Measurements from ENCODE around the gene CYP1A2.
"Not testable (repeated sequence)": the region's sequence is repeated elsewhere in the genome, so short reads cannot be mapped to it uniquely, and the experiment has no call there.

The CYP1A2 gene

GRCh38 chr15:74733269-74733668 is 15.4 kb upstream of the CYP1A2 start:
- no peak overlapping the region for H3K27ac ChIP-seq (ENCODE audit: low read depth, low read length)
- no peaks in the 10 kb centered on the region for H3K9me3 ChIP-seq (ENCODE audit: control insufficient read depth in 5 of 5, low read length in 5 of 5)
- no peak overlapping the region for H3K4me3 ChIP-seq (ENCODE audit: low read depth in 1 of 5, low read length in 5 of 5)
- H3K36me3 ChIP-seq (ENCODE audit: control insufficient read depth in 5 of 5, insufficient read depth in 5 of 5, low read length in 5 of 5), result no peaks in the 10 kb centered on the region
- H3K4me1 ChIP-seq (ENCODE audit: control insufficient read depth in 5 of 5, insufficient read depth in 5 of 5, low read length in 5 of 5), result no peaks in the 10 kb centered on the region
- no peak overlapping the region for H3K9ac ChIP-seq (ENCODE audit: low read length in 5 of 5)
- peaks cover 14 to 32% (median 22%) of the 10 kb centered on the region in 5 donors for H3K27me3 ChIP-seq (ENCODE audit: control insufficient read depth in 5 of 5, insufficient read depth in 4 of 5, low read length in 5 of 5)

DNA sequence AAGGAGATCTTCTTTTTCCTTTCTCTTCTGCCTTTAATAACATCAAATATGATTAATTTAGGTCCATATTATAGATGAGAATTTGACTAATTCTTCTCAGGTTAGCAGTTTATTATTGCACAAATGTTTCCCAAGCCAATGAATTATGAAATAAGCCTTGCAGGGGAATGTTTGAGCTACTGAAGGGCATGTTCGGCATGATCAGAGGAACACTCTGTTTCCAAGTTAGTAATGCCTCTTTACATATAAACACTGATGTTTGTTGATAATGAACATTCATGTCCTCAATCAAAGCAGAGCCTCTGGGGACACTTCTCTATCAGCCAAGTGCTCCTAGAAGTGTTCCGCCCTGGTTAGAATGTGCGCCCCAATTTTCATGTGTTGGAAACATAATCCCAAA is 13.3 kb upstream of the CYP1A2 start:
- H3K4me3 ChIP-seq (ENCODE audit: low read depth in 1 of 5, low read length in 5 of 5), result no peak overlapping the region
- peaks cover 14 to 27% (median 19%) of the 10 kb centered on the region in 5 donors for H3K27me3 ChIP-seq (ENCODE audit: control insufficient read depth in 5 of 5, insufficient read depth in 4 of 5, low read length in 5 of 5)
- H3K9me3 ChIP-seq (ENCODE audit: control insufficient read depth in 5 of 5, low read length in 5 of 5), result no peaks in the 10 kb centered on the region
- H3K27ac ChIP-seq (ENCODE audit: low read depth, low read length), result no peak overlapping the region
- H3K36me3 ChIP-seq (ENCODE audit: control insufficient read depth in 5 of 5, insufficient read depth in 5 of 5, low read length in 5 of 5), result no peaks in the 10 kb centered on the region
- H3K4me1 ChIP-seq (ENCODE audit: control insufficient read depth in 5 of 5, insufficient read depth in 5 of 5, low read length in 5 of 5), result no peaks in the 10 kb centered on the region
- H3K9ac ChIP-seq (ENCODE audit: low read length in 5 of 5), result no peak overlapping the region

DNA sequence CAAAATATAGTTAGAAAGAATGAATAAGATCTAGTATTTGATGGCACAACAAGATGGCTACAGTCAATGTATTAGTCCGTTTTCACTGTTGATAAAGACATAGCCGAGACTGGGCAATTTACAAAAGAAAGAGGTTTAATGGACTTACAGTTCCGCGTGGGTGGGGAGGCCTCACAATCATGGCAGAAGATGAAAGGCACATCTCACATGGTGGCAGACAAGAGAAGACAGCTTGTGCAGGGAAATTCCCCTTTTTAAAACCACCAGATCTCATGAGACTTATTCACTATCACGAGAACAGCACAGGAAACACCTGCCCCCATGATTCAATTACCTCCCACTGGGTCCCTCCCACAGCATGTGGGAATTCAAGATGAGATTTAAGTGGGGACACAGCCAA is 10.4 kb upstream of the CYP1A2 start:
- not testable (repeated sequence) for H3K9me3 ChIP-seq (ENCODE audit: control insufficient read depth in 5 of 5, low read length in 5 of 5); H3K4me1 ChIP-seq (ENCODE audit: control insufficient read depth in 5 of 5, insufficient read depth in 5 of 5, low read length in 5 of 5); H3K9ac ChIP-seq (ENCODE audit: low read length in 5 of 5); H3K36me3 ChIP-seq (ENCODE audit: control insufficient read depth in 5 of 5, insufficient read depth in 5 of 5, low read length in 5 of 5); H3K4me3 ChIP-seq (ENCODE audit: low read depth in 1 of 5, low read length in 5 of 5); H3K27me3 ChIP-seq (ENCODE audit: control insufficient read depth in 5 of 5, insufficient read depth in 4 of 5, low read length in 5 of 5); H3K27ac ChIP-seq (ENCODE audit: low read depth, low read length)

DNA sequence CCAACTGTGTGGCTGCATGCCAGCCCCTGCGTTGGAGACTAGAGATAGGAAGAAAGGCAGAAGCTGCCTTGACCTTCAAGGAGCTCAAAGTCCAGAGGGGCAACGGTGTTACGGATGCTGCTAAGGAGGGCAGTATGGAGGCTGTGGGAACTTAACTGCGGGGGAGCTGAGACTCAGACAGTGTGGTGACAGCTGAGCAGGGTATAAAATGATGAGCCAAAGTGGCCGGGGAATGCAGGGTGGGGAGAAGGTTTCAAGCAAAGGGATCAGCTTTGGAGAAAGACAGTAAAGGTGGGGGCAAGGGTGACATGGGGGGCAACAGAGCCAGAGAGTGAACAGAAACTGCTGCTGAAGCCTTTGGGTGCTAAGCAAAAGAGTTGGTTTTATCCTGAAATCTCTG is 6.2 kb upstream of the CYP1A2 start:
- Histone ChIP-seq H3K27ac (ENCODE audit: low read depth, low read length) (no peak overlapping the region), H3K4me3 (ENCODE audit: low read depth in 1 of 5, low read length in 5 of 5) (no peak overlapping the region), H3K27me3 (ENCODE audit: control insufficient read depth in 5 of 5, insufficient read depth in 4 of 5, low read length in 5 of 5) (peaks cover 0 to 4% (median 0%) of the 10 kb centered on the region in 5 donors), H3K4me1 (ENCODE audit: control insufficient read depth in 5 of 5, insufficient read depth in 5 of 5, low read length in 5 of 5) (peaks cover 0 to 3% (median 0%) of the 10 kb centered on the region in 5 donors), H3K9me3 (ENCODE audit: control insufficient read depth in 5 of 5, low read length in 5 of 5) (peaks cover 0 to 6% (median 4%) of the 10 kb centered on the region in 5 donors), H3K9ac (ENCODE audit: low read length in 5 of 5) (no peak overlapping the region), H3K36me3 (ENCODE audit: control insufficient read depth in 5 of 5, insufficient read depth in 5 of 5, low read length in 5 of 5) (no peaks in the 10 kb centered on the region)

GRCh38 chr15:74746389-74746788 is 2.3 kb upstream of the CYP1A2 start:
- H3K27ac ChIP-seq (ENCODE audit: low read depth, low read length), result no peak overlapping the region

GRCh38 chr15:74749832-74750231 is 1.2 kb downstream of the CYP1A2 start:
- Histone ChIP-seq H3K9ac (ENCODE audit: low read length in 5 of 5) (no peak overlapping the region), H3K27me3 (ENCODE audit: control insufficient read depth in 5 of 5, insufficient read depth in 4 of 5, low read length in 5 of 5) (peaks cover 0 to 9% (median 0%) of the 10 kb centered on the region in 5 donors), H3K4me1 (ENCODE audit: control insufficient read depth in 5 of 5, insufficient read depth in 5 of 5, low read length in 5 of 5) (peaks cover 0 to 3% (median 0%) of the 10 kb centered on the region in 5 donors), H3K36me3 (ENCODE audit: control insufficient read depth in 5 of 5, insufficient read depth in 5 of 5, low read length in 5 of 5) (no peaks in the 10 kb centered on the region), H3K4me3 (ENCODE audit: low read depth in 1 of 5, low read length in 5 of 5) (no peak overlapping the region), H3K27ac (ENCODE audit: low read depth, low read length) (no peak overlapping the region), H3K9me3 (ENCODE audit: control insufficient read depth in 5 of 5, low read length in 5 of 5) (no peaks in the 10 kb centered on the region)

More at GRCh38 chr15:74746389-74746788, 2.3 kb upstream of the CYP1A2 start:
- Histone ChIP-seq H3K4me1 (ENCODE audit: control insufficient read depth in 5 of 5, insufficient read depth in 5 of 5, low read length in 5 of 5) (peaks cover 0 to 3% (median 0%) of the 10 kb centered on the region in 5 donors), H3K4me3 (ENCODE audit: low read depth in 1 of 5, low read length in 5 of 5) (no peak overlapping the region), H3K27me3 (ENCODE audit: control insufficient read depth in 5 of 5, insufficient read depth in 4 of 5, low read length in 5 of 5) (peaks cover 0 to 9% (median 0%) of the 10 kb centered on the region in 5 donors), H3K9me3 (ENCODE audit: control insufficient read depth in 5 of 5, low read length in 5 of 5) (peaks cover 0 to 6% (median 4%) of the 10 kb centered on the region in 5 donors), H3K36me3 (ENCODE audit: control insufficient read depth in 5 of 5, insufficient read depth in 5 of 5, low read length in 5 of 5) (no peaks in the 10 kb centered on the region), H3K9ac (ENCODE audit: low read length in 5 of 5) (no peak overlapping the region)

- Histone ChIP-seq H3K4me3 (ENCODE audit: low read depth in 1 of 5, low read length in 5 of 5) (no peak overlapping the region), H3K4me1 (ENCODE audit: control insufficient read depth in 5 of 5, insufficient read depth in 5 of 5, low read length in 5 of 5) (peaks cover 0 to 3% (median 0%) of the 10 kb centered on the region in 5 donors), H3K36me3 (ENCODE audit: control insufficient read depth in 5 of 5, insufficient read depth in 5 of 5, low read length in 5 of 5) (no peaks in the 10 kb centered on the region), H3K27me3 (ENCODE audit: control insufficient read depth in 5 of 5, insufficient read depth in 4 of 5, low read length in 5 of 5) (peaks cover 0 to 9% (median 0%) of the 10 kb centered on the region in 5 donors), H3K9ac (ENCODE audit: low read length in 5 of 5) (no peak overlapping the region), H3K9me3 (ENCODE audit: control insufficient read depth in 5 of 5, low read length in 5 of 5) (no peaks in the 10 kb centered on the region), H3K27ac (ENCODE audit: low read depth, low read length) (no peak overlapping the region)
Observed at GRCh38 chr15:74750751-74751150, 2.1 kb downstream of the CYP1A2 start.

GRCh38 chr15:74752011-74752410 is 3.4 kb downstream of the CYP1A2 start:
- no peaks in the 10 kb centered on the region for H3K9me3 ChIP-seq (ENCODE audit: control insufficient read depth in 5 of 5, low read length in 5 of 5)
- H3K36me3 ChIP-seq (ENCODE audit: control insufficient read depth in 5 of 5, insufficient read depth in 5 of 5, low read length in 5 of 5), result no peaks in the 10 kb centered on the region
- H3K4me1 ChIP-seq (ENCODE audit: control insufficient read depth in 5 of 5, insufficient read depth in 5 of 5, low read length in 5 of 5), result no peaks in the 10 kb centered on the region
- no peak overlapping the region for H3K4me3 ChIP-seq (ENCODE audit: low read depth in 1 of 5, low read length in 5 of 5)
- H3K27ac ChIP-seq (ENCODE audit: low read depth, low read length), result no peak overlapping the region
- peaks cover 0 to 9% (median 0%) of the 10 kb centered on the region in 5 donors for H3K27me3 ChIP-seq (ENCODE audit: control insufficient read depth in 5 of 5, insufficient read depth in 4 of 5, low read length in 5 of 5)
- no peak overlapping the region for H3K9ac ChIP-seq (ENCODE audit: low read length in 5 of 5)

GRCh38 chr15:74752531-74752930 is 3.9 kb downstream of the CYP1A2 start:
- Histone ChIP-seq H3K36me3 (ENCODE audit: control insufficient read depth in 5 of 5, insufficient read depth in 5 of 5, low read length in 5 of 5) (no peaks in the 10 kb centered on the region), H3K9ac (ENCODE audit: low read length in 5 of 5) (no peak overlapping the region), H3K9me3 (ENCODE audit: control insufficient read depth in 5 of 5, low read length in 5 of 5) (no peaks in the 10 kb centered on the region), H3K27ac (ENCODE audit: low read depth, low read length) (no peak overlapping the region), H3K4me3 (ENCODE audit: low read depth in 1 of 5, low read length in 5 of 5) (no peak overlapping the region), H3K27me3 (ENCODE audit: control insufficient read depth in 5 of 5, insufficient read depth in 4 of 5, low read length in 5 of 5) (peaks cover 0 to 9% (median 0%) of the 10 kb centered on the region in 5 donors), H3K4me1 (ENCODE audit: control insufficient read depth in 5 of 5, insufficient read depth in 5 of 5, low read length in 5 of 5) (no peaks in the 10 kb centered on the region)

DNA sequence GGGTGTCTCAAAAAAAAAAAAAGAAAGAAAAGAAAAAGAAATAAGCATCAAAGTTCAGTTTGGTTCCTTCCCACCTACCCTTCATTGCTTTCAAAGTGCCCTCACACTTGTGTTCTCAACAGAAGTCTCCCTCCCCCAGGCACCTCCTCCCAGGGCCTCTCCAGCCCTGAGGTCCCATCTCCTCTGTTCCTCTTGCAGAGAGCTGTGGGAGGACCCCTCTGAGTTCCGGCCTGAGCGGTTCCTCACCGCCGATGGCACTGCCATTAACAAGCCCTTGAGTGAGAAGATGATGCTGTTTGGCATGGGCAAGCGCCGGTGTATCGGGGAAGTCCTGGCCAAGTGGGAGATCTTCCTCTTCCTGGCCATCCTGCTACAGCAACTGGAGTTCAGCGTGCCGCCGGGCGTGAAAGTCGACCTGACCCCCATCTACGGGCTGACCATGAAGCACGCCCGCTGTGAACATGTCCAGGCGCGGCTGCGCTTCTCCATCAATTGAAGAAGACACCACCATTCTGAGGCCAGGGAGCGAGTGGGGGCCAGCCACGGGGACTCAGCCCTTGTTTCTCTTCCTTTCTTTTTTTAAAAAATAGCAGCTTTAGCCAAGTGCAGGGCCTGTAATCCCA is 6.1 kb downstream of the CYP1A2 start:
- Histone ChIP-seq H3K27ac (ENCODE audit: low read depth, low read length) (no peak overlapping the region), H3K9me3 (ENCODE audit: control insufficient read depth in 5 of 5, low read length in 5 of 5) (no peaks in the 10 kb centered on the region), H3K4me3 (ENCODE audit: low read depth in 1 of 5, low read length in 5 of 5) (no peak overlapping the region), H3K36me3 (ENCODE audit: control insufficient read depth in 5 of 5, insufficient read depth in 5 of 5, low read length in 5 of 5) (no peaks in the 10 kb centered on the region), H3K4me1 (ENCODE audit: control insufficient read depth in 5 of 5, insufficient read depth in 5 of 5, low read length in 5 of 5) (no peaks in the 10 kb centered on the region), H3K27me3 (ENCODE audit: control insufficient read depth in 5 of 5, insufficient read depth in 4 of 5, low read length in 5 of 5) (peaks cover 0 to 9% (median 0%) of the 10 kb centered on the region in 5 donors), H3K9ac (ENCODE audit: low read length in 5 of 5) (no peak overlapping the region)

Data from subcutaneous abdominal adipose tissue (tissue), 5 donors.